Panc1 (cell line): Measurements from ENCODE around the gene RSPO4. TPM values are rescaled to one million over a fixed set of nuclear protein-coding genes. Genes with fewer than 3 reads are reported as not detected.

ENCODE experiments used
- ATAC-seq: fragments of 200-7000 bp; cut with Tn5 transposase; 2 replicates; pipeline ENCODE4 v1.9.1; 2020; ENCODE audit warnings: mild to moderate bottlenecking, moderate library complexity
- BruUV-seq: library from RNA; stranded (reverse); fragments of 400-500 nt; replicated peaks from 2 replicates; lab custom pipeline; 2021; lab: Mats Ljungman, UMichigan
- CTCF ChIA-PET: fragments of 300-600 bp; sonication (Branson Sonifier 250); formaldehyde crosslinking; loops from one replicate; lab custom pipeline; 2022; ENCODE audit warnings: antibody characterized with exemption; lab: Charles Lee
- POLR2A ChIA-PET: fragments of 300-600 bp; sonication (Branson Sonifier 250); formaldehyde crosslinking; loops from one replicate; lab custom pipeline; 2022; ENCODE audit warnings: antibody characterized with exemption; lab: Charles Lee
- DNase-seq: peaks from one replicate; pipeline ENCODE4 v3.0.0-alpha.2; 2010; ENCODE audit warnings: low read depth, low spot score
- H3K27ac ChIP-seq: 2 replicates; pipeline ENCODE4 v1.5.1; 2011; ENCODE audit warnings: mild to moderate bottlenecking, low read length, inconsistent platforms
- H3K27me3 ChIP-seq: fragments of 200-500 bp; sonication (Bioruptor generic); 2 replicates; pipeline ENCODE4 v1.6.0; 2014; ENCODE audit warnings: low read length, inconsistent platforms; ENCODE audit not compliant: control insufficient read depth, insufficient read depth
- H3K36me3 ChIP-seq: fragments of 200-500 bp; sonication (Bioruptor generic); 2 replicates; pipeline ENCODE4 v1.5.1; 2014; ENCODE audit warnings: inconsistent platforms, mild to moderate bottlenecking, low read length, moderate library complexity; ENCODE audit not compliant: control insufficient read depth, insufficient read depth
- H3K4me1 ChIP-seq: 2 replicates; pipeline ENCODE4 v1.5.1; 2011; ENCODE audit warnings: inconsistent platforms, mild to moderate bottlenecking, low read length, moderate library complexity; ENCODE audit not compliant: control insufficient read depth, insufficient read depth
- H3K4me3 ChIP-seq, 2 experiments: 2 replicates each; pipeline ENCODE4 v1.5.1; 2011 to 2012; ENCODE audit warnings: low read depth in 2 of 2, low read length in 2 of 2, mild to moderate bottlenecking in 2 of 2, inconsistent platforms in 1 of 2, moderate library complexity in 1 of 2
- H3K9me3 ChIP-seq: fragments of 200-500 bp; sonication (Bioruptor generic); 2 replicates; pipeline ENCODE4 v1.5.1; 2014; ENCODE audit warnings: low read depth, mild to moderate bottlenecking, inconsistent platforms, low read length, moderate library complexity; ENCODE audit not compliant: control insufficient read depth, insufficient read depth
- CTCF ChIP-seq: fragments of 450-650 bp; IDR thresholded peaks from 2 replicates; pipeline ENCODE4 v1.5.1; 2017; ENCODE audit warnings: mild to moderate bottlenecking
- POLR2AphosphoS5 ChIP-seq: IDR thresholded peaks from 2 replicates; pipeline ENCODE4 v1.6.1; 2012; ENCODE audit warnings: mild to moderate bottlenecking, low read depth, low read length, moderate library complexity
- REST ChIP-seq, 2 experiments: IDR thresholded peaks; 2 replicates each; pipeline ENCODE4 v1.6.1; 2011 to 2012; ENCODE audit warnings: low read depth in 2 of 2, control low read depth in 1 of 2, low read length in 1 of 2, mild to moderate bottlenecking in 1 of 2, moderate library complexity in 1 of 2; ENCODE audit not compliant: insufficient read depth in 1 of 2
- SIN3A ChIP-seq: IDR thresholded peaks from 2 replicates; pipeline ENCODE4 v1.6.1; 2012; ENCODE audit warnings: low read depth, mild to moderate bottlenecking, low read length, moderate library complexity, borderline replicate concordance; ENCODE audit not compliant: insufficient read depth
- TCF7L2 ChIP-seq: IDR thresholded peaks from 2 replicates; pipeline ENCODE4 v1.6.1; 2011; ENCODE audit warnings: mild to moderate bottlenecking, low read depth, low read length, inconsistent platforms
- in situ Hi-C: cut with HindIII; loops from 2 replicates; pipeline ENCODE4 v1.10.0; 2016; ENCODE audit warnings: low sequenced_read_pairs, low pct_unique_long_range_greater_than_20kb
- intact Hi-C: fragments of 100-400 bp; cut with micrococcal nuclease; formaldehyde crosslinking; loops from one replicate; pipeline ENCODE4 v1.10.0; 2022; ENCODE audit not compliant: unreplicated experiment
- total RNA-seq: library from RNA; stranded (reverse); gene quantifications from one replicate; pipeline ENCODE4 v1.2.1, GENCODE V29; 2021; ENCODE audit not compliant: unreplicated experiment

The RSPO4 gene
- total RNA-seq, 1 experiment from 2014 or later, result 0.54 TPM

- H3K36me3 ChIP-seq, result no peaks in the 10 kb centered on the region
- H3K27me3 ChIP-seq, result no peaks in the 10 kb centered on the region; the same call in 1 of the 2 replicates
- ChIA-PET POLR2A (no interaction called here), CTCF (no interaction called here)
- in situ Hi-C loops, result no loop called here
- no TSS peak for BruUV-seq
- no peaks in the 10 kb centered on the region for H3K4me1 ChIP-seq
- TF ChIP-seq SIN3A (no peak), TCF7L2 (no peak)
- ATAC-seq (no peak), DNase-seq (no peak)
- H3K9me3 ChIP-seq, result no peaks in the 10 kb centered on the region
- H3K27ac ChIP-seq, result no peak overlapping the region
- intact Hi-C loops, result no loop called here
- H3K4me3 ChIP-seq, result no peak overlapping the region
Measured at GRCh38 chr20:1035466-1035865, 33.4 kb upstream of the RSPO4 start.

- intact Hi-C loops, result no loop called here
- CTCF ChIA-PET, result no interaction called here
Measured at GRCh38 chr20:1034415-1034789, 32.3 kb upstream of the RSPO4 start.

More at GRCh38 chr20:1034415-1034789, 32.3 kb upstream of the RSPO4 start:
- in situ Hi-C loops, result no loop called here
- Histone ChIP-seq H3K27ac (no peak overlapping the region), H3K9me3 (no peaks in the 10 kb centered on the region), H3K4me3 (no peak overlapping the region), H3K36me3 (no peaks in the 10 kb centered on the region), H3K27me3 (no peaks in the 10 kb centered on the region; the same call in 1 of the 2 replicates), H3K4me1 (no peaks in the 10 kb centered on the region)
- no peak for ATAC-seq
- BruUV-seq, result no TSS peak
- POLR2A ChIA-PET, result interaction anchor here (0.7 kb wide), 1 partner anchor 99 kb away, joined by 3 read pairs; no protein-coding TSS in a partner anchor
- DNase-seq, result no peak
- TF ChIP-seq POLR2AphosphoS5, result no peak
- TF ChIP-seq TCF7L2, result no peak
- TF ChIP-seq SIN3A, result no peak
- no peak for TF ChIP-seq CTCF
- TF ChIP-seq REST (IDR thresholded peaks at IDR 0.05; ENCODE audit: insufficient read depth in 1 of 2, low read depth in 2 of 2, low read length in 1 of 2), result no peak
